ENCODE data around the gene SPOCK1. TPM values are rescaled to one million over a fixed set of nuclear protein-coding genes. Genes with fewer than 3 reads are reported as not detected.

SPOCK1 gene
- total RNA-seq, 1 donor from 2014 or later = 900 TPM

GRCh38 chr5:137026296-137026695, 472.8 kb downstream of the SPOCK1 start:
- H3K27ac Mint-ChIP-seq (ENCODE audit: unreplicated experiment) = no peak overlapping the region
- DNase-seq (ENCODE audit: extremely low spot score, unreplicated experiment) = no peak
- TF ChIP-seq CTCF (IDR thresholded peaks at IDR 0.05) = no peak
- no peak overlapping the region for H3K4me3 Mint-ChIP-seq (ENCODE audit: unreplicated experiment)
- no peaks in the 10 kb centered on the region for H3K9me3 Mint-ChIP-seq (ENCODE audit: unreplicated experiment)
- H3K36me3 Mint-ChIP-seq (ENCODE audit: unreplicated experiment) = no peaks in the 10 kb centered on the region
- H3K27me3 Mint-ChIP-seq (ENCODE audit: unreplicated experiment) = no peaks in the 10 kb centered on the region
- H3K4me1 Mint-ChIP-seq (ENCODE audit: unreplicated experiment) = peaks cover 5% of the 10 kb centered on the region

- no peaks in the 10 kb centered on the region for H3K36me3 Mint-ChIP-seq (ENCODE audit: unreplicated experiment)
- DNase-seq (ENCODE audit: extremely low spot score, unreplicated experiment) = no peak
- H3K4me3 Mint-ChIP-seq (ENCODE audit: unreplicated experiment) = no peak overlapping the region
- no peaks in the 10 kb centered on the region for H3K9me3 Mint-ChIP-seq (ENCODE audit: unreplicated experiment)
- H3K27me3 Mint-ChIP-seq (ENCODE audit: unreplicated experiment) = peaks cover 2% of the 10 kb centered on the region
- peaks cover 5% of the 10 kb centered on the region for H3K4me1 Mint-ChIP-seq (ENCODE audit: unreplicated experiment)
- H3K27ac Mint-ChIP-seq (ENCODE audit: unreplicated experiment) = no peak overlapping the region
- no peak for TF ChIP-seq CTCF (IDR thresholded peaks at IDR 0.05)
Observed at GRCh38 chr5:137024044-137024443, 475.1 kb downstream of the SPOCK1 start.

GRCh38 chr5:137023371-137023770, 475.8 kb downstream of the SPOCK1 start:
- TF ChIP-seq CTCF (IDR thresholded peaks at IDR 0.05) = no peak
- Mint-ChIP-seq H3K4me3 (ENCODE audit: unreplicated experiment) (no peak overlapping the region), H3K9me3 (ENCODE audit: unreplicated experiment) (no peaks in the 10 kb centered on the region), H3K27ac (ENCODE audit: unreplicated experiment) (no peak overlapping the region), H3K4me1 (ENCODE audit: unreplicated experiment) (peaks cover 5% of the 10 kb centered on the region), H3K36me3 (ENCODE audit: unreplicated experiment) (no peaks in the 10 kb centered on the region), H3K27me3 (ENCODE audit: unreplicated experiment) (peaks cover 2% of the 10 kb centered on the region)
- DNase-seq (ENCODE audit: extremely low spot score, unreplicated experiment) = no peak

GRCh38 chr5:137022725-137023124, 476.4 kb downstream of the SPOCK1 start:
- DNase-seq (ENCODE audit: extremely low spot score, unreplicated experiment) = no peak
- H3K9me3 Mint-ChIP-seq (ENCODE audit: unreplicated experiment) = no peaks in the 10 kb centered on the region
- no peak overlapping the region for H3K27ac Mint-ChIP-seq (ENCODE audit: unreplicated experiment)
- H3K4me1 Mint-ChIP-seq (ENCODE audit: unreplicated experiment) = peaks cover 5% of the 10 kb centered on the region
- peaks cover 2% of the 10 kb centered on the region for H3K27me3 Mint-ChIP-seq (ENCODE audit: unreplicated experiment)
- H3K4me3 Mint-ChIP-seq (ENCODE audit: unreplicated experiment) = no peak overlapping the region
- TF ChIP-seq CTCF (IDR thresholded peaks at IDR 0.05) = no peak
- no peaks in the 10 kb centered on the region for H3K36me3 Mint-ChIP-seq (ENCODE audit: unreplicated experiment)

GRCh38 chr5:137022043-137022442, 477.1 kb downstream of the SPOCK1 start:
- Mint-ChIP-seq H3K27me3 (ENCODE audit: unreplicated experiment) (peaks cover 2% of the 10 kb centered on the region), H3K9me3 (ENCODE audit: unreplicated experiment) (no peaks in the 10 kb centered on the region), H3K4me1 (ENCODE audit: unreplicated experiment) (peaks cover 5% of the 10 kb centered on the region), H3K27ac (ENCODE audit: unreplicated experiment) (no peak overlapping the region), H3K36me3 (ENCODE audit: unreplicated experiment) (no peaks in the 10 kb centered on the region), H3K4me3 (ENCODE audit: unreplicated experiment) (no peak overlapping the region)
- TF ChIP-seq CTCF (IDR thresholded peaks at IDR 0.05) = no peak
- no peak for DNase-seq (ENCODE audit: extremely low spot score, unreplicated experiment)

Data from osteocyte (in vitro differentiated cells).